ENCODE data around the gene TNIK. TPM values are rescaled to one million over a fixed set of nuclear protein-coding genes. Genes with fewer than 3 reads are reported as not detected.

Gene TNIK
- total RNA-seq, 1 experiment from 2014 or later, result 0.69 TPM

- Histone ChIP-seq H3K27me3 (replicated peaks; ENCODE audit: insufficient read depth, low read depth, low read length, poor library complexity) (no peaks in the 10 kb centered on the region), H3K4me1 (ENCODE audit: insufficient read depth, low read length, poor library complexity, severe bottlenecking) (no peaks in the 10 kb centered on the region), H3K9me3 (ENCODE audit: low read depth, low read length, poor library complexity, severe bottlenecking) (no peaks in the 10 kb centered on the region), H3K36me3 (ENCODE audit: insufficient read depth, low read length, poor library complexity, severe bottlenecking) (no peaks in the 10 kb centered on the region), H3K27ac (ENCODE audit: low read depth, low read length, poor library complexity, severe bottlenecking) (no peak overlapping the region), H3K4me3 (ENCODE audit: low read depth, low read length, poor library complexity, severe bottlenecking) (no peak overlapping the region)
- ChIA-PET POLR2A (ENCODE audit: low non-redundant PET) (no interaction called here), CTCF (no interaction called here)
- no peak for DNase-seq (ENCODE audit: low spot score)
- no peak for TF ChIP-seq EZH2 (IDR thresholded peaks at IDR 0.05; ENCODE audit: borderline replicate concordance, low read depth, low read length, poor library complexity, severe bottlenecking)
- TF ChIP-seq CTCF (conservative IDR thresholded peaks at IDR 0.05; ENCODE audit: low read depth, low read length), result no peak
- intact Hi-C loops (cut with micrococcal nuclease; ENCODE audit: unreplicated experiment), result no loop called here
- BruUV-seq (replicated peaks), result no TSS peak
These were observed 415.8 kb downstream of the TNIK start for GRCh38 chr3:171044384-171044783.

- no TSS peak for BruUV-seq (replicated peaks)
- H3K36me3 ChIP-seq (ENCODE audit: insufficient read depth, low read length, poor library complexity, severe bottlenecking), result no peaks in the 10 kb centered on the region
- POLR2A ChIA-PET (ENCODE audit: low non-redundant PET), result no interaction called here
- H3K9me3 ChIP-seq (ENCODE audit: low read depth, low read length, poor library complexity, severe bottlenecking), result no peaks in the 10 kb centered on the region
- intact Hi-C loops (cut with micrococcal nuclease; ENCODE audit: unreplicated experiment), result no loop called here
- no peak overlapping the region for H3K27ac ChIP-seq (ENCODE audit: low read depth, low read length, poor library complexity, severe bottlenecking)
- H3K4me3 ChIP-seq (ENCODE audit: low read depth, low read length, poor library complexity, severe bottlenecking), result no peak overlapping the region
- CTCF ChIA-PET, result no interaction called here
- H3K4me1 ChIP-seq (ENCODE audit: insufficient read depth, low read length, poor library complexity, severe bottlenecking), result no peaks in the 10 kb centered on the region
- TF ChIP-seq CTCF (conservative IDR thresholded peaks at IDR 0.05; ENCODE audit: low read depth, low read length), result no peak
- TF ChIP-seq EZH2 (IDR thresholded peaks at IDR 0.05; ENCODE audit: borderline replicate concordance, low read depth, low read length, poor library complexity, severe bottlenecking), result no peak
- no peak for DNase-seq (ENCODE audit: low spot score)
- no peaks in the 10 kb centered on the region for H3K27me3 ChIP-seq (replicated peaks; ENCODE audit: insufficient read depth, low read depth, low read length, poor library complexity)
These were observed 420.5 kb downstream of the TNIK start for GRCh38 chr3:171039674-171040073.

GRCh38 chr3:171038342-171038741 is 421.9 kb downstream of the TNIK start:
- Histone ChIP-seq H3K4me3 (ENCODE audit: low read depth, low read length, poor library complexity, severe bottlenecking) (no peak overlapping the region), H3K36me3 (ENCODE audit: insufficient read depth, low read length, poor library complexity, severe bottlenecking) (no peaks in the 10 kb centered on the region), H3K27ac (ENCODE audit: low read depth, low read length, poor library complexity, severe bottlenecking) (no peak overlapping the region), H3K9me3 (ENCODE audit: low read depth, low read length, poor library complexity, severe bottlenecking) (no peaks in the 10 kb centered on the region), H3K27me3 (replicated peaks; ENCODE audit: insufficient read depth, low read depth, low read length, poor library complexity) (no peaks in the 10 kb centered on the region), H3K4me1 (ENCODE audit: insufficient read depth, low read length, poor library complexity, severe bottlenecking) (no peaks in the 10 kb centered on the region)
- DNase-seq (ENCODE audit: low spot score), result peak; percentile 9
- CTCF ChIA-PET, result no interaction called here
- TF ChIP-seq CTCF (conservative IDR thresholded peaks at IDR 0.05; ENCODE audit: low read depth, low read length), result no peak
- TF ChIP-seq EZH2 (IDR thresholded peaks at IDR 0.05; ENCODE audit: borderline replicate concordance, low read depth, low read length, poor library complexity, severe bottlenecking), result no peak
- BruUV-seq (replicated peaks), result no TSS peak
- POLR2A ChIA-PET (ENCODE audit: low non-redundant PET), result no interaction called here
- intact Hi-C loops (cut with micrococcal nuclease; ENCODE audit: unreplicated experiment), result no loop called here

Data from A673 (cell line).